HG03378 (cell line): ENCODE measurements around the gene CYTH3.

ENCODE experiments used
- ATAC-seq: cut with Tn5 transposase; IDR thresholded peaks from one replicate; pipeline ENCODE4 v1.9.1; 2021; ENCODE audit warnings: mild to moderate bottlenecking, moderate library complexity; ENCODE audit not compliant: unreplicated experiment

The CYTH3 gene

DNA sequence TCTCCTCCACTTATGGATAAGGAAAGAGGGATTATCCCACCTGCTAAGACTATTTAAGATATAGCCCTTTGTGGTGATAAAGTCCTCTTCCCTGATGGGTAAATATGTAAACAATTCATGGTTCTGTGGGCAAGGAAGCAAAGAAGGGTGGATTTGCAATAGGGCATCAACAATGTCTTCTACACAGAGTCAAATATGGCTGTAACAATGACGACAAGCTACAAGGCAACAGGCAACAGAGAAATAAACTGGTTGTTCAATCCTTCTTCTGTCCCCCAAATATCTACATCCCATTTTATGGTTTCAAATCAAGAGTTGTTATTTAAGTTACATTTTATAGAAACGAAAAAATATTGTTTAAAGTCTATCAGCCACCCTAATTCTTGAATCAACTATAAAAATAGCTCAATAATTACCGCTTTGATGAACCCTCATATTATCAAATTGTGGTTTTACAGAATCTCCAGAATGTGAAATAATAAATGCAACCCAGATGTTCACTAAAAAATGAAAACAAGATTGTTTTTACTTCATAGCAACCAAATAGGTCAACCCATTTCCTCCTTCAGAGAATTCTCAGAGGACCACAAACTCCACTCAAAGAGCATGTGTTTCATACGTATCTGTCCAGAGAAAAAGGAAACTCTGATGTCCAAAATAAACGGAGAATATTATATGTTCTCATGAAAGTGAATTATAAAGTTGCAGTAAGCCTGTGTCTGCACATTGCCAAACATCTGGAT, 13.8 kb downstream of the CYTH3 start:
- peak; percentile 31 for ATAC-seq

DNA sequence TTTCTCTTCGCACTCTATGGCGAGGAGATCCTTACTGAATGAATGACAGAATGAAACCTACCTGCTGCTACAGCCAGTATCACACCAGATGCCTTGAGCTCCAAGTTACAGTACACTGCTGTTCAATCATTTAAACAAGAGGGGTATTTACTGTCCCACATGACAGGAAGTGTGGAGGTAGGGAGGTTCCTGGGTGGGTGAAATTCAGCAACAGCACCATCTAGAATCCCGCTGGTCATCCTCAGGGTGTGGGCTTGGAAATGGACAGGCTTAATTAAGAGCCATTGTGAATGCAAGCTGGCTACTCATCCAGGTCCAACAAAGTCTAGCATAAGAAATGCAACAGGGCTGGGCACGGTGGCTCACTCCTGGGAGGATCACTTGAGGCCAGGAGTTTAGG, 14.7 kb downstream of the CYTH3 start:
- ATAC-seq = no peak

DNA sequence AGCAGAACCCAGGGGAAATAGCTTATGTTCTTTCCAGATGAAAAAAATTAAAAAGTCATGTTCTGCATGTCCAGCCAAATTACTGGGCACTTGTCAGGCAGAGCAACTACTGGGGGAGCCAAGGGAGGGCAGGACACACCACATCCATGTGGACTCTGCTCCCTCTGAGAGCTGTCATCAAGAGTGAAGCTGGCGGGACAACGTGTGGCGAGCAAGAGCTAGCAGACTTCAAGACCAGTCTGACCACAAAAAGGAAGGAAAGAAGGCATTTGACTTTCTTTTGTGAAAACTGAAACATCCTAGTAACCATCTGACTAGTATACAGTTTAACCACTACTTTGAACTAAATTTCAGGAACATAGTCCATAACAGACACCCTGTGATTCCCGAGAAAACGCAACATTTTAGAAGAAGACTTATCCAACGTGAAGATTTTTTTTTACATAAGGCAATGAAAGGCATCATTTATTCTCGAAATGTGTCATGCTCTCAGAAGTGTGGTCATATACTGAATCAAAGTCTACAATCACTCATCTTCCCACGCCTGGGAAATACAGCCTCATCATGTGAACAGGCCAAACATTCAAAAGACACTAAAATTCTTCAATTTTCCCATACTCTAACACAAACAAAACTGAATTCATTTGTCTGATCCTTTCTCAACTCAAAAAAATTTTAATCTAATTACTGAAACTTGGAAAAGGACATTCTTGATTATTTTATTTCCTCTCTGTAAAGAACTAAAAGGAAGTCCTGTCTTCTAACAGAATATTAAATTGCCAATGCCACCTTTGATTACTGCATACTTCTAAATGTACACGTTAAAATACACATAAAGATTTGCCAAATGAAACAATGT, 15.5 kb downstream of the CYTH3 start:
- ATAC-seq = peak; percentile 73

DNA sequence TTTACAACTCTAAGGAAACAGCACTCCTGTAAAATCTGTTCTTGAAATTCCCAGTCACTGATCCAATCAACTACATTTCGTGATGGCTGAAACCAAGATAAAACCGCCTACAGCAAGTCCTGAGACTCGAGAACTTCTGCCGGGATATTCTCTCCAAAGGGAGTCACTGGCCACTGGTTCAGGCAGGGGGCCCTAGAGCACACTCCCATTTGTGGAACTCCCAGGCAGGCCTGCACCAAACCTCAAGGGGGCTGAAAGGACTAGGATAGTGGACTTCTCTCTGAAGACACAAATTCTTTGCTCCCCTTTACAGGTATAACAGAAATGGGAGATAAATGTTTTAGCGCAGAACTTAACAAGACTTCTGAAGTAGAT, 16.3 kb downstream of the CYTH3 start:
- ATAC-seq = no peak

DNA sequence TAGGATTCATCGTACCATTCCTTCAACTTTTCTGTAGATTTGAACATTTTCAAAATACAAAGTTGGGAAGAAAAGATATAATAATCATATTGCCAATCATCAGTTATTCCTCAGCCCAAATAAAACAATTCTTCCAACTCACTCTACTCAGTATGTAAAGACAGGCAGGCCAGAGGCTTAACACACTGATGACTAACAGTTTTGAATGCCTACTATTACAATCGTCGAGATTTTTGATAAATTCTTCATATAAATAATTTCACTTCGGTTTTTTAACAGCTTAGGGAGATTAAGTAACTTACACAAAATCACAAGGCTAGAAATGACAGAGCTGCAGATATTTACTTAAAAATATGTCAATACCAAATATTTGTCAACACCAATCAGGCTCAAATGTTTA, 17.6 kb downstream of the CYTH3 start:
- ATAC-seq = no peak

DNA sequence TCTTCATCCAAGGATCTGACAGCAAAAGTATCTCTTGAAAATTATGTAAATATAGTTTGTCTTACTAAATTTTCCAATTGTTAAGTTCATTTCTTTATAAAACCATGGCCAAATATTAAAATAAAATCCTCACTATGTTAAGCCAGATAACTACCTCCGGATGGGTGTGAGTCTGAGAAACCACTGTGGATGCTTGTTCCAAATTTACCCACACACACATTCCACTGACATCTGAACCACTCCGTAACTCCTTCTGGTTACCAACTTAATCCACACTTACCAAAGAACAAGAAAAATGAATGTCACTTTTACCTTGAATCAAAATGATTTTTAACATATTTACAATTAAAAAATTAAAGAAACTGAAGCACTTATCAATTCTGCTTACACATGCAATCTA, 19.7 kb downstream of the CYTH3 start:
- ATAC-seq = no peak

DNA sequence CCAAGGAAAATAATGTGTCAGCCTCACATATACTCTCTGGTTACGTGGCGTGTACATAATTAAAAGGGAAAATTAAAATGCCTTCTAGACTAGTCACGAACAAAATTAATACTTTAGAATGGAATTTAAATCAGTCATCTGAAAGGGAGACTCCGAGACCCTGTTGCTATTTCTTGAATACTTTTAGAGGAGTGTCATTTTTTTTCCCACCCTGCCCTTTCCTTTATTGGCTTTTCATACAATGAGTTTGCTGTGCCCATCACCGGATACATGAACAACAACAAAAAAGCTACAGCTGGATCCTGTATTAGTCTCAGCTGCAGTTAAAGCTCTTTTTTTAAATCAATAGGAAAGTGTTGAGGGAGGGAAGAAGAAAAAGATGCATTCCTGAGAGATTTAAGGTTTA, 20.1 kb downstream of the CYTH3 start:
- no peak for ATAC-seq

DNA sequence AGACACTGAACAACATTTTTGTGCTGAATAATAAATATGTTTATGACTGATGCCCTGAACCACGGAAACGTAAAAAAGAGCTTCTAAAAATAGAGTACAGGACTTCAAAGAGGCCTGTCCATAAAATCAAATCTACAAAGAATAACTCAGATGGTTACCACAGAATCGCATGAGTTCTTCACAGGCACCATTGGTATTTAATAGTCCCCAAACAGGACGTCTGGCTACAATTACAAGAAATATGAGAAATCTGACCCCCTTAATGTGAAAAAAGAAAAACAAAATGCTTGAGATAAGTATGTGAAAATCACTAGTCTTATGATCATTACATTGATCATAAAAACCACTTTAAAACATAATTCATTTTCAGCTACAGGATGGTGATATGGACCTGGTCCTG, 20.8 kb downstream of the CYTH3 start:
- ATAC-seq = no peak

DNA sequence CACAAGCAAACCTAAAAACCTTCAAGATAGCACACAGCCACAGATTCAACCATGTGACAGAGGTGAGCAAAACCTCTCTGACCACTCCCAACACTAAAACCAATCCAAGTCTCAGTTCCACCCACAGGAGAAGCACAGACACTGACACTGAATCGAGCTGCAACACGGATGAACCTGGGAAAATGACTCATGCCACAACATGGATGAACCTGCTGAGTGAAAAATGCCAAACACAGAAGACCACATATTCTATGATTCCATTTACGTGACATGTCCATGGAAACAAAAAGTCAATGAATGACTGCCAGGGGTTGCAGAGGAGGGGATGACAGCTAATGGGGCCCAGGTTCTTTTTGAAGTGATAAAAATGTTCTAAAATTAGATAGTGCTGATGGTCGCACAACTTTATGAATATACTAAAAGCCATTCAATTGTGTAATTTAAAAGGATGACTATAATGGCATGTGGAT, 22.0 kb downstream of the CYTH3 start:
- ATAC-seq = peak; percentile 76

DNA sequence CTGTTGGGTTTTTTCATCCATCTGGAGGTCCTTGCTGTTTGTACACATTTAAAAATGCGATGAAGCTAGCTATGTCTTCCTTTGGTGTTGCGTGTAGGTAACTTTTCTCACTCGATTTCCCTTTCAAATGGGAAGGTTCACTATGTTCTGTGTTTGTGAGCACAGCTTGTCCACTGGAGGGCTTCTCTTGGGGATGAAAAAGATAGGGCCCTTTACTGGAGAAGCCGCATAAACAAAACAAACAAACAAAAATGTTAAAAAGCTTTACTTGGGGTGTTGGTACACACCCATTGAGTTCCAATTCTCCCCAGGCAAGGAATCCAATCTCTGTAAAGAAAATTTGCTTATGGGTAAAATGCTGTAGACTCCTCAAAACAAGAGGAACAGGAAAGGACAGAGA, 23.4 kb downstream of the CYTH3 start:
- no peak for ATAC-seq

DNA sequence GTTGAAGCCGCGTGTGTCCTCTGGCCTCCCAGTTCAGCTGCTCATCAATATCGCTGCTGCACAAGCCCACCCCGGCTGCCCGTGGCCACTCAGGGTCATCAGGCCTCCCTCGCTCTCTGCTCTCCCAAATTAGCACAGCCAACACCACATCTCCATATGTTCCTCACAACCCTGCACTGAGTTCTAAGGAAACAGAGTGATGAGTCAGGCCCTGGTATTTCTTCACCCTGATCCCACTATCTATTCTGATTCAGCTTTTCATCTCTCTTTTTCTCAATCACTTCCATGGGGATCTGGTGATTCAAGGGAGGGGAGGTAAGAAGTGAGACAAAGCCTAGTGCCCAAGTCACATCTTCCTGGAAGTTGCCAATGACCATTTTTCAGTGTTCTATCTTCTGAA, 23.8 kb downstream of the CYTH3 start:
- no peak for ATAC-seq

DNA sequence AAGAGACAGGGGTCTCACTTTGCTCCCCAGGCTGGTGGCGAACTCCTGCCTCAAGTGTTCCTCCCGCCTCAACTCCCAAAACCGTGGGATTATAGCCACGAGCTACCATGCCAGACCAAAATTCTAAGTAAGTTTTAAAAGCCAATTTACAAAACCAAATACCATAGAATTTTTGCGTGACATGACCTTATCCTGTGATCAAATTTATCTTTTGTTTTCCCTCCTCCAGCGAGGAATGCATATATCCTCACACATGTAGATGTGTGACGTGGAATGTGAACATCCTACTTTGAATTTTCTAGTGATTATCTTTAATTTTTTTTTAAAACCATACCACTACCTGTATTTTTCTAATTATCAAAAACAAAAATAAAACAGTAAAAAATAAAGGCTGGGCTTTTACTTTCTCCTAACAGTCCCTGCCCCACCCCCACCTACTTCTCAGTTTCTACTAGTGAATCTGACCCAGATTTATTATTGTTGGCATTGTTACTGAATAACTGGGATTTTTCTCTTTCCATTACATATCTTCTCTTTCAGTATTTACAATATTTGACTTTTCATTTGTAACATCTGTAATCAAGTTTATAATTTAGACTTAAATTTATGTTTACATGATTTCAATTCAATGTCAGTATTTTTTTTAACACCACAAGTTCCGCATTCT, 26.0 kb downstream of the CYTH3 start:
- no peak for ATAC-seq

DNA sequence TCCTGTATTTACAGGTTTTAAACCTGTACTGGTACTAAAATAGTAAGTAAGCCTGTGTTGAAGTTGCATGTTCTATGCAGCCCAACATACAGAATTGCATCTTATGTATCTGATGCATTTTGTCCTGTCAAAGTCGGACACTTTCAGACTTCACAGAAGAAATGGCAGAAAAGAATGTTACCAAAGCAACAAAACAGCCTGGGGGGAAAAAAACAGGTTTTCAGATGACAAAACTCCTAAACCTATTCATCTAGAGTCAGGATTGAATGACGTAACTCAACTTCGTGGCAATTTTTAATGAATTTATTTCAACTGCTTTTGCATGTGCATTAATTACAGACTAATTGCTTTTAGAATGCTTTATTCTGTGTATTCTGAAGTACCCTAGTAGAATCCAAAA, 28.4 kb downstream of the CYTH3 start:
- no peak for ATAC-seq

DNA sequence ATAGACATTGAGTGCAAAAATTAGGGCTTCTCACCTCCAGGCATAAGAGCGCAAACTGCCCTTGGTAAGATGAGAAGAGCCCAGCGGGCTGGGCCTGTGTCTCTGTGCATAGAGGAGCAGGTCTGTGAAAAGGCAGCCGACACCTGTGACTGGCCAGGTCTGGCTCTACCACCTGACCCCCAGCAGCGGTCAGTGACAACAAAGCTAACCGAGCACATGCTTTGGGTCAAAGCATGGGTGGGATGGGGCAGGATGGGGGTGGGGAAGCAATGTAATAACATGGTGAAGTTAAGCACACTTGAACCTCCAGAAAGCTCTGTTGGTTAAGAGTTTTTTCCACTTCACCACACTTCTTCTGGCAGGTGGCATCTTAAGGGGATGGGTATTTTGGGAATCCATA, 29.3 kb downstream of the CYTH3 start:
- no peak for ATAC-seq

DNA sequence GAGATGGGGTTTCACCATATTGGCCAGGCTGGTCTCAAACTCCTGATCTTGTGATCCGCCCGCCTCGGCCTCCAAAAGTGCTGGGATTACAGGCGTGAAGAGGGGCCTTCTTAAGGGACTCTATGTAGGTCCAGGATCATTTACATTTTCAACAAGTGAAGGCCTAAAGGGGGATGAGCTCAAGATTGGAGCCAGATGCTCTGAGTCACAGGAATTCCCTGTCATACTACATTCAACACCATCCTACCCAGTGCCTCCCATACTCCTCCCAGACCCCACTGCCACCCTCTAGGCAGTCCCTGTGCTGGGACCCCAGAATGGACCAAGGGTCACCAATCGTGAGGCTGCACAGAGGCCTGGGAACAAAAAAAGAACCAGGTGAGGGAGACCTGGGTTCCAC, 29.9 kb downstream of the CYTH3 start:
- ATAC-seq = no peak

DNA sequence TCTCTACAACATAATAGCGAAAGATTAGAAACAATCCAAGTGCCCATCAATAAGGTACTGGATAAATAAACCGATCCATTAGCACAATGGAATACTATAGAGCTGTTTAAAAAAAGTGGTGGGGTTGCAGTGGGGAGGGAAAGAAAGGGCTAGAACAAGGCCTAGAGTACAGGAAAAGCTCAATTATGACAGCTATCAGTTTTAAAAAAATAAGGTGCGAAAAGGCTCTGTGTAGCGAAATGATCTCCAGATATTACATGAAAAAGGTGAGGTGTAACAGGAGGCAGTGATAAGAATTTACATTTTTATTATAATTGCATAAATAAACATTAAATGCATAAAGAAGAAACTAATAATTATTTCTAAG, 30.8 kb downstream of the CYTH3 start:
- ATAC-seq = no peak

DNA sequence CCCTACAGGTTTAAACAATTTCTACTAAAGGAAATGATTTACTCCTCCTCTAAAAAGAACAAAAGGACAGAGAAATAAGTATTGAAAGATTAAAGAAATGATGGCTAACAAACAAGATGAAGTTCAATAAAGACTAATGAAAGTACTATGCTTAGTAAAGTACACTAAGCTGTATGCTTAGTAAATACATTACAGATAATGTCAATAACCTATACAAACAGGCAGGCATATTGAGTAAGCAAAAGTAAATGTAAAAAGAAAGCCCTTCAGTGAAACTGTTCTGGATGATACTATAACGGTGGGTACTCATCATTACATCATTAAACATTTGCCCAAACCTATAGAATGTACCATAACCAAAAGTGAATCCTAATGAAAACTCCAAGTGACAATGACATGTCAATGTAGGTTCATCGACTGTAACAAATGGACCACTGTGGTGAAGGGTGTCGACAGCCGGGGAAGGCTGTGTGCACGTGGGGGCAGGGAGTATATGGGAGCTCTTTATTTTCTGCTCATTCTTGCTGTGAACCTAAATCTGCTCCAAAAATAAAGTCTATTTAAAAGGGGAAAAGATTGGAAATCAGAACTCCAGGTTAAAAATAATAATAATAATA, 34.0 kb downstream of the CYTH3 start:
- no peak for ATAC-seq

DNA sequence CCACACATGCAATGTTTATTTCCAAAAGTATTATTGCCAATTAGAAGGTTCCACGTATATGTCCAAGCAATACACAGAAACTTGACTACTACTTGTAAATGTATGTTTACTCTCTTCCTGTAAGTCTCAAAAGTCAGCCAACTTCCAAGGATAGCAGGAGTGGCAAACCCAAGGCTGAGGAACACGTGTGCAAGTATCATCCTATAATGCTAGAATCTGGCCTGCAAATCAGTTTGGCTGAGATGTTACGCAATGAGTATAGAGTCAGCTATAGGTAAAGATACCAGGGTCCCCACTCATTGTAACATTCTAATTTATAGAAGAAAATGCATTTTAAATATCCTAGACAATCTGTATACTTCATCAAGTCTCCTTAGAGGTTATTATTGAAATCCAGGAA, 34.7 kb downstream of the CYTH3 start:
- ATAC-seq = no peak

DNA sequence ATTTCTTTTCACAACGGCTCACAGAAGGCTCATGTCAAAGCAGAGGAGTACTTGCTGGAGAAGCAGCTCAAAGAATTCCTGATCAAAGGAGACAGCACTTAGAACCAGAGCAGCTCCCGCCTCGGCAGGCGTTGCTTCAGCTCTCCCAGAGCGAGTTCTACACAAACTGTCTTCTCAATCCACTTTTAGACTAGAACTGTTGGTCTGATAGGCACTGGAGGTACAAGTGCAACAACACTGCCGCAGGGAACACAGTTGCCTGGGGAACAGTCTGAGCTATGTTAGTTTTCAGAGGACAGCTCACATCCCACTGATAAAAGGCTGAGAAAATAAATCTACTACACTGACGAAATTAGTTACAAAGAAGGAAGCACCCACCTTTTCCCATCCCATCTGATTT, 35.4 kb downstream of the CYTH3 start:
- ATAC-seq = no peak

DNA sequence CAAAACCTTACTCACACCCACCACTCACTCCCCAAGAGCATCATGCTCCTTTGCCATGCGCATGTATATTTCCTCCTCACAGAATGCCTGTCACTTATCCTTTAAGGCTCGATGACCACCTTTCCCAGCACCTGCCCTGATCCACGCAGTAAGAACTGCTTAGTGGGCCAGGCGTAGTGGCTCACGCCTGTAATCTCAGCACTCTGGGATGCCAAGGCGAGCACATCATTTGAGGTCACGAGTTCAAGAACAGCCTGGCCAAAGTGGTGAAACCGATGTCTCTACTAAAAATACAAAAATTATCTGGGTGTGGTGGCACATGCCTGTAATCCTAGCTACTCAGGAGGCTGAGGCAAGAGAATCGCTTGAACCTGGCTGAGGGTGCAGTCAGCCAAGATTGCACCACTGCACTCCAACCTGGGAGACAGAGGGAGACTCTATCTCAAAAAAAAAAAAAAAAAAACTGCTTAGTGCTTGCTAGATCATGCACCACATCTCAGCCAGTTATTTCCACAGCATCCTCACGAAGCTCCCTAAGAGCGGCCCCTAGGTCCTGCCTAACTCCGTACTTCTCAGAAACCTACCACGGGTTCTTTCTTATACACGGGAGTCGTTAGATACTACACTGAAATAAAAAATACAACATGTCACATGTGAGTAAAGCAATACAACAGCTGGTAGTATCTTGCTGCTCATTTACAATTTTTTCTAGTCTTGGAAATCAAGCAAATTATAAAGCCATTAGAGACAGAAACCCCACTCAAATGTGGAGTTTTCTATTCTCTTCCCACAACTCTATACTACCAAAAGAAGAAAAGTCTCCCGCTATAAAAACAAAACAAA, 37.2 kb downstream of the CYTH3 start:
- ATAC-seq = no peak

DNA sequence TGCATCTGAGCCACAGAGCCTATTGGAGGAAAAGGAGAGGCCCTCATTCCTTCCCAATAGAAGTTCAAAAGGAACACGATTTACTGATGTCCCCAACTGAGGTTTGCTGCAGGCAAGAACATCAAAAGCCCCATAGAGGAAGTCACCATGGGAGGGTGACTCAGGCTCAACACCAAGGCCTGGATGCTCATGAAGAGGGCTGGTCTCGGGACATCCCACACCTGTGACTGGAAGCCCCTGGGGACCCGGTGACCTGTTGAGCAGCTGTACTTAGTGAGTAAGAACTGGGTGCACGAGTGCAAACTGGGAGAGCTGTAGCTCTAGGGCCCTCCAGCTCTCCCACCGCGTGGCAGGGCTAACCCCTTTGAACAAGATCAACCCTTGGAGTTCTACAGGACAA, 38.0 kb downstream of the CYTH3 start:
- ATAC-seq = peak; percentile 73
